ENCODE measurements around the gene FOXO3B.
"Not testable (repeated sequence)": the region's sequence is repeated elsewhere in the genome, so short reads cannot be mapped to it uniquely, and the experiment has no call there.

Gene FOXO3B
- 0.50 to 2.5 (median 1.1) reads per million in 17 experiments for total RNA-seq

- DNase-seq, result peak; percentile 79 to 85 (median 82)
Measured at GRCh38 chr17:18681767-18682571, at the start of gene FOXO3B. Gene FOXO3B (minus strand): TSS chr17:18682314. CDS start chr17:18681651, 663 bp downstream.

GRCh38 chr17:18723509-18723908 is 41.4 kb upstream of the FOXO3B start:
- DNase-seq, result not testable (repeated sequence)

- not testable (repeated sequence) for DNase-seq
Measured at GRCh38 chr17:18722612-18723011, 40.5 kb upstream of the FOXO3B start.

GRCh38 chr17:18721775-18722547 is 39.8 kb upstream of the FOXO3B start:
- DNase-seq, result not testable (repeated sequence)

GRCh38 chr17:18719428-18720110 is 37.5 kb upstream of the FOXO3B start:
- not testable (repeated sequence) for DNase-seq

GRCh38 chr17:18718643-18719427 is 36.7 kb upstream of the FOXO3B start:
- not testable (repeated sequence) for DNase-seq

GRCh38 chr17:18712354-18712999 is 30.4 kb upstream of the FOXO3B start:
- peak; percentile 66 to 85 (median 70) for DNase-seq

- DNase-seq, result peak in 1 of 4 experiments; percentile 7
Measured at GRCh38 chr17:18708215-18708614, 26.1 kb upstream of the FOXO3B start.

- DNase-seq, result not testable (repeated sequence)
Measured at GRCh38 chr17:18705955-18706354, 23.8 kb upstream of the FOXO3B start.

GRCh38 chr17:18698473-18699103 is 16.5 kb upstream of the FOXO3B start:
- DNase-seq, result not testable (repeated sequence)

- DNase-seq, result not testable (repeated sequence)
Measured at GRCh38 chr17:18695143-18695542, 13.0 kb upstream of the FOXO3B start.

- DNase-seq, result not testable (repeated sequence)
Measured at GRCh38 chr17:18682668-18683067, 554 bp upstream of the FOXO3B start.

- not testable (repeated sequence) for DNase-seq
Measured at GRCh38 chr17:18677381-18677780, 4.7 kb downstream of the FOXO3B start.

GRCh38 chr17:18676928-18677327 is 5.2 kb downstream of the FOXO3B start:
- DNase-seq, result not testable (repeated sequence)

- DNase-seq, result not testable (repeated sequence)
Measured at GRCh38 chr17:18672395-18673227, 9.5 kb downstream of the FOXO3B start.

- DNase-seq, result not testable (repeated sequence)
Measured at GRCh38 chr17:18668625-18669024, 13.5 kb downstream of the FOXO3B start.

- DNase-seq, result not testable (repeated sequence)
Measured at GRCh38 chr17:18667535-18667934, 14.6 kb downstream of the FOXO3B start.

- not testable (repeated sequence) for DNase-seq
Measured at GRCh38 chr17:18666326-18666725, 15.8 kb downstream of the FOXO3B start.

- DNase-seq, result peak in 1 of 4 experiments; percentile 5
Measured at GRCh38 chr17:18661924-18662624, 20.0 kb downstream of the FOXO3B start.

Data from suppressor macrophage (primary cell).